GM20000 (cell line): ENCODE data around the gene FOS.

Experiments
- DNase-seq: peaks from one replicate; pipeline ENCODE4 v3.0.0; 2012; ENCODE audit warnings: low spot score
- CTCF ChIP-seq: IDR thresholded peaks from 2 replicates; pipeline ENCODE4 v1.5.1; 2012; ENCODE audit warnings: mild to moderate bottlenecking, control low read depth; ENCODE audit errors: extremely low read depth, missing control alignments

Gene FOS

DNA sequence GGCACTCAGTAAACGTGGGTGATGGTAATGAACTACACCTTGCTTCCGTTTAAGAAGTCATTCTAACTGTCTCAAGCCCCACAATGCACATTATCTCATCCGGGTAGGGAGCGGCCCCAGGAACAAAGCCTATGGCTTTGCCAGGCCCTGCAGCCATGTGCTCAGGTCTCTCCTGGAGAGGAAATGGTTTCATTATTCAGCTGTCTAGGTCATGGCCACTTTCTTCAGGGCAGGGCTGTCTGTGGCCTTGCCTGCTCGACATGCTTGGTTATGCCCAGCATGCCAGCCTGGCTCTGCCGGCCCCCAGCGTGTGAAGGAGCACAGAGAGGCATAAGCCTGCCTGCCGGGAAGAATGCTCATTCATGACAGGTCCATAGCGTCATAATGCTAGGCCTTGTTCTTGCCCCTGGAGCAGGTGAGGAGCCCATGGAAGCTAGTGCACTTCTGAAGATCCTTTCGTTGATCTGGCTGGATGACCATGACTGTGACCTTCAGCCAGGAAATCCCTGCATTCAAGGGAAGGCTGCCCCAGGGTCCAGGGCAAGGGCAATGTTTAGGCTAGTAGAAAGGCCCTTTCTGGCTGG is 26.3 kb upstream of the FOS start:
- DNase-seq = no peak
- no peak for TF ChIP-seq CTCF

DNA sequence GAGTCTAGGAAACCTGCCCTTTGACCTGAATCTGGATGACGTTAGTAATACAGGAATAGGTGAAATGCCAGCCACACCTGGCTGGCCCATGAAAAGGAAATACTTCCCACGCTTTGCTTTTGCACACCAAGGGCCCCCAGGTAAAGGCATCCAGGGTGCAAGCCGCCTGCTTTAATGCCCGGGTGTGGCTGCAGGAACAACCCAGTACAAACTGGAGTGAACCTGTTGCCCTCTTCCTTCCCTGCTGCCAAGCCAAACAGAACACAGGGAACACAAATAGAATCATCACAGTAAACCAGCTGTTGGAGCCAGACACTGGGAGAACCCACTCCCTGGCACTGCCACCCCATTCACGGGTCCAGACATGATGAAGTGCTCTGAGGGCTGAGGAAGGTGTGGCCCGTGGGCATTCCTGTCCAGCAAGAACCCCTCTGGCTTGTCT is 24.2 kb upstream of the FOS start:
- DNase-seq = no peak
- no peak for TF ChIP-seq CTCF

DNA sequence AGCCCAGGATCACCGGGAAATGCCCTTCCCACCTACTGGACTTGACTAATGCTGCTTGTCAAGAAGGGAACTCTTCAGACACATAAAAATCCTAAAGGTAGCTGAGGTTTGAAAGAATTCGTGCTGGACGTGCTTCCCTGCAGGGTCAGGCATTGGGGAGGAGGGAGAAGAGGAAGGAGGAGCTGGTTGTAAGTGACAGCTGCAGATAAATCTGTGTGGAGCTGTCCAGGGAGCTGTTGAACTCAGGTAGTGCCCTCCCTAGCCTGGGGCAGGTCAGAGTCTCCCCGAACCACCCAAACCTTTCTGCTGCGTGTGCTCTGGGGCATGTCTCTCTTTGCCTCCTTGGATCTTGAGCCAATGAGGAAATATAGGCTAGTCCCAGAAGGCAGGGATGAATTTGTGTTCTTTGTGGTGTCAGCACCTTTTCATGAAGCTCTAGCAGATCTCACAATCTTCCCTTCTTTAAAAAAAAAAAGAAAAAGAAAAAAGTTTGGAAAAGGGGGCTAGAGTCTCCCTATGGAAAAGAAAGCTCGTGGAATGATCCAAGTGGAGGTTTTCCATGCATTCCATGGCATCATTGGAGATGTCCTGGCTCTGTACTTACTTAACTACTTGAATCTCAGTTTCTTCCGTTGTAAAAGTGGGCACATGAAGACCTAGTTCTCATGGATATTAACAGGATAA is 23.6 kb upstream of the FOS start:
- no peak for TF ChIP-seq CTCF

DNA sequence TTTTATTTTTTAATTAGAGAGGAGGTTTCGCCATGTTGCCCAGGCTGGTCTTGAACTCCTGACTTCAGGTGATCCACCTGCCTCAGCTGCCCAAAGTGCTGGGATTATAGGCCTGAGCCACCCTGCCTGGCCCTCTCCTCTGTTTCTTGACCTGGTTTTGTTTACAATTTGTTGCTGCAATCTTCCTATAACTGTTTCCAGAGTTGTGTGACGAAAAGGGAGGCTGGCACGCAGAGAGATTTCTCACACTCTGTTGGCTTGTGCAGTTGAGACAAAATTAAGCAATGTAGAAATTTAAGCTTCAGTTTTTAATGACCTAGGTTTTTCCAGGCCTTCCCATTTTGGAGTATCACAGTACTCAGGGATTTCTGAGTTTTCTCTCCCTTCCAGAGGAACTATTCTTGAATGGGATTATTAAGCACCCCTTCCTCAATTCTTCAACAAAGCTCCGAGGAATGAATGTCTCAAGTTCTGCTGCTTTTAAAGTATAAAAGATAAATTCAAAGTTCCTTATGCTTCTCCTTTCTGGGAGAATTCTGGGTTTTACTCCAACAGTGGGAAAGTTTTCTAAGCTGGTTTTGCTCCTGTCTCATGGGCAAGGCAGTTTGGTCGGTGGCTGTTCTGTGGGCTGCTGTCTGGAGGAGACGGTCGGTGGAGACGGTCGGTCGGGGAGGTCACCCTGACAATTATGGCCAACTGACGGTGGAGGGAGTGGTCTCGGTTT is 20.4 kb upstream of the FOS start:
- no peak for TF ChIP-seq CTCF
- no peak for DNase-seq

More for the DNA sequence above, 23.6 kb upstream of the FOS start:
- DNase-seq = no peak

- TF ChIP-seq CTCF = no peak
- DNase-seq = peak; percentile 92
Measured at GRCh38 chr14:75258803-75259509, 19.7 kb upstream of the FOS start.

DNA sequence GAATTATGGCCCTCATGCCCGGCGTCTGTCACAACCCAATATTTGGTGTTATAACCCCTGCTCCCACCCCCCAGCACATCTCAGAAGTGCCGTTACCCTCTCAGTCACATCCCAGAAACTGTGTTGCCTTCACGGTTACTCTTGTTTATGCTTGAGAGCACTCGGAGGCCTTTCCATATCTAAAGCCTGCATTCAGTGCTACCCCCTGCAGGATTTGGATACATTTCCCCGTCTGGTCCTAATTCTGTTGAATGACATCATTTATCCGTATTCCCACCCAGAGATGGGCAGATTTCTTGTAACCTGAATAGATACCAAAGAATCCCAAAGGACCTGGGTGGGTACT is 19.1 kb upstream of the FOS start:
- no peak for DNase-seq

More for the DNA sequence above, 19.1 kb upstream of the FOS start:
- no peak for TF ChIP-seq CTCF
